T-helper 1 cell treated with Interleukin-12 subunit alpha and Interleukin-12 subunit beta and Interleukin-4 antibody, amounts not matched to agents 30 μg/mL and 1 μg/mL, for 36 hours (primary cell): ENCODE results near the gene SPSB2.
A peak's percentile ranks its signal among the peaks of the same experiment; 100 is the strongest.

Source experiments
- H3K27ac Mint-ChIP-seq: one replicate; pipeline ENCODE4 v1.8.0; 2021; ENCODE audit warnings: mild to moderate bottlenecking, mixed read lengths
- H3K27me3 Mint-ChIP-seq: one replicate; pipeline ENCODE4 v1.8.0; 2021; ENCODE audit warnings: low read depth, mixed read lengths
- H3K36me3 Mint-ChIP-seq: one replicate; pipeline ENCODE4 v1.8.0; 2021; ENCODE audit warnings: low read depth, mixed read lengths
- H3K4me1 Mint-ChIP-seq: one replicate; pipeline ENCODE4 v1.8.0; 2021; ENCODE audit warnings: low read depth, mixed read lengths
- H3K4me3 Mint-ChIP-seq: one replicate; pipeline ENCODE4 v1.8.0; 2021; ENCODE audit warnings: mild to moderate bottlenecking, moderate library complexity, mixed read lengths
- H3K9me3 Mint-ChIP-seq: one replicate; pipeline ENCODE4 v1.8.0; 2021; ENCODE audit warnings: mixed read lengths

Gene SPSB2

GRCh38 chr12:6852651-6853354, 20.3 kb downstream of the SPSB2 start:
- H3K27ac Mint-ChIP-seq, result peak overlapping the region; percentile 99
- no peaks in the 10 kb centered on the region for H3K27me3 Mint-ChIP-seq
- H3K9me3 Mint-ChIP-seq, result no peaks in the 10 kb centered on the region
- H3K4me3 Mint-ChIP-seq, result peak overlapping the region; percentile 89
- peaks cover 34% of the 10 kb centered on the region for H3K36me3 Mint-ChIP-seq
- peaks cover 42% of the 10 kb centered on the region for H3K4me1 Mint-ChIP-seq

GRCh38 chr12:6851921-6852650, 21.0 kb downstream of the SPSB2 start, which contains the start of gene USP5:
Gene USP5, plus strand, starts transcription at chr12:6852150. Its CDS starts 30 bp downstream, at chr12:6852180.
- Mint-ChIP-seq H3K27me3 (no peaks in the 10 kb centered on the region), H3K4me3 (peak within 1 kb of the TSS; percentile 89), H3K9me3 (no peaks in the 10 kb centered on the region), H3K36me3 (peaks cover 31% of the 10 kb centered on the region), H3K27ac (peak within 1 kb of the TSS; percentile 99), H3K4me1 (peaks cover 42% of the 10 kb centered on the region)

- Mint-ChIP-seq H3K9me3 (no peaks in the 10 kb centered on the region), H3K36me3 (peaks cover 34% of the 10 kb centered on the region), H3K4me3 (peak within 1 kb of the TSS; percentile 89), H3K4me1 (peaks cover 42% of the 10 kb centered on the region), H3K27ac (peak within 1 kb of the TSS; percentile 99), H3K27me3 (no peaks in the 10 kb centered on the region)
Observed at GRCh38 chr12:6851153-6851920, 21.8 kb downstream of the SPSB2 start, which contains the start of gene CDCA3. Gene CDCA3, minus strand, starts transcription at chr12:6851286. Its CDS starts 334 bp downstream, at chr12:6850952.

- peaks cover 33% of the 10 kb centered on the region for H3K36me3 Mint-ChIP-seq
- no peaks in the 10 kb centered on the region for H3K27me3 Mint-ChIP-seq
- peak overlapping the region; percentile 89 for H3K4me3 Mint-ChIP-seq
Observed at GRCh38 chr12:6850796-6851152, 22.3 kb downstream of the SPSB2 start.

GRCh38 chr12:6849976-6850560, 23.0 kb downstream of the SPSB2 start:
- H3K36me3 Mint-ChIP-seq, result peaks cover 31% of the 10 kb centered on the region
- H3K9me3 Mint-ChIP-seq, result no peaks in the 10 kb centered on the region
- H3K27ac Mint-ChIP-seq, result peak overlapping the region; percentile 52
- H3K4me3 Mint-ChIP-seq, result peak overlapping the region; percentile 89
- H3K27me3 Mint-ChIP-seq, result no peaks in the 10 kb centered on the region
- peaks cover 41% of the 10 kb centered on the region for H3K4me1 Mint-ChIP-seq

More at GRCh38 chr12:6850796-6851152, 22.3 kb downstream of the SPSB2 start:
- no peaks in the 10 kb centered on the region for H3K9me3 Mint-ChIP-seq
- peak overlapping the region; percentile 99 for H3K27ac Mint-ChIP-seq
- peaks cover 41% of the 10 kb centered on the region for H3K4me1 Mint-ChIP-seq

- H3K9me3 Mint-ChIP-seq, result no peaks in the 10 kb centered on the region
- H3K27me3 Mint-ChIP-seq, result no peaks in the 10 kb centered on the region
- H3K36me3 Mint-ChIP-seq, result peaks cover 35% of the 10 kb centered on the region
- H3K4me1 Mint-ChIP-seq, result peaks cover 39% of the 10 kb centered on the region
- peak overlapping the region; percentile 89 for H3K4me3 Mint-ChIP-seq
- H3K27ac Mint-ChIP-seq, result peak overlapping the region; percentile 38
Observed at GRCh38 chr12:6849427-6849826, 23.7 kb downstream of the SPSB2 start.

GRCh38 chr12:6847676-6848075, 25.4 kb downstream of the SPSB2 start:
- peak overlapping the region; percentile 18 for H3K4me3 Mint-ChIP-seq
- peaks cover 30% of the 10 kb centered on the region for H3K36me3 Mint-ChIP-seq

GRCh38 chr12:6846316-6846869, 26.7 kb downstream of the SPSB2 start:
- Mint-ChIP-seq H3K4me1 (peaks cover 25% of the 10 kb centered on the region), H3K9me3 (no peaks in the 10 kb centered on the region), H3K27ac (no peak overlapping the region), H3K27me3 (no peaks in the 10 kb centered on the region), H3K36me3 (peaks cover 30% of the 10 kb centered on the region), H3K4me3 (no peak overlapping the region)

More at GRCh38 chr12:6847676-6848075, 25.4 kb downstream of the SPSB2 start:
- H3K27ac Mint-ChIP-seq, result no peak overlapping the region
- H3K4me1 Mint-ChIP-seq, result peaks cover 25% of the 10 kb centered on the region
- no peaks in the 10 kb centered on the region for H3K27me3 Mint-ChIP-seq
- no peaks in the 10 kb centered on the region for H3K9me3 Mint-ChIP-seq

- no peak overlapping the region for H3K27ac Mint-ChIP-seq
- peaks cover 26% of the 10 kb centered on the region for H3K36me3 Mint-ChIP-seq
- H3K9me3 Mint-ChIP-seq, result no peaks in the 10 kb centered on the region
- peaks cover 20% of the 10 kb centered on the region for H3K4me1 Mint-ChIP-seq
- no peak overlapping the region for H3K4me3 Mint-ChIP-seq
- H3K27me3 Mint-ChIP-seq, result no peaks in the 10 kb centered on the region
Observed at GRCh38 chr12:6845395-6845794, 27.7 kb downstream of the SPSB2 start.

- no peak overlapping the region for H3K27ac Mint-ChIP-seq
- H3K27me3 Mint-ChIP-seq, result no peaks in the 10 kb centered on the region
- H3K4me1 Mint-ChIP-seq, result peaks cover 2% of the 10 kb centered on the region
Observed at GRCh38 chr12:6843118-6843902, 29.8 kb downstream of the SPSB2 start.

GRCh38 chr12:6842075-6842474, 31.0 kb downstream of the SPSB2 start:
- Mint-ChIP-seq H3K4me3 (no peak overlapping the region), H3K27me3 (no peaks in the 10 kb centered on the region), H3K4me1 (no peaks in the 10 kb centered on the region), H3K27ac (no peak overlapping the region), H3K36me3 (peaks cover 10% of the 10 kb centered on the region), H3K9me3 (no peaks in the 10 kb centered on the region)

More at GRCh38 chr12:6843118-6843902, 29.8 kb downstream of the SPSB2 start:
- Mint-ChIP-seq H3K4me3 (no peak overlapping the region), H3K36me3 (peaks cover 15% of the 10 kb centered on the region), H3K9me3 (no peaks in the 10 kb centered on the region)

GRCh38 chr12:6840761-6841515, 32.2 kb downstream of the SPSB2 start, which contains the start of gene GNB3:
Gene GNB3, plus strand, starts transcription at chr12:6840925. Its CDS starts 363 bp downstream, at chr12:6841288.
- H3K27me3 Mint-ChIP-seq, result no peaks in the 10 kb centered on the region
- no peak within 1 kb of the TSS for H3K27ac Mint-ChIP-seq
- no peaks in the 10 kb centered on the region for H3K9me3 Mint-ChIP-seq
- no peak within 1 kb of the TSS for H3K4me3 Mint-ChIP-seq
- H3K36me3 Mint-ChIP-seq, result peaks cover 5% of the 10 kb centered on the region
- H3K4me1 Mint-ChIP-seq, result no peaks in the 10 kb centered on the region

GRCh38 chr12:6840330-6840729, 32.8 kb downstream of the SPSB2 start:
- Mint-ChIP-seq H3K27ac (no peak overlapping the region), H3K36me3 (peaks cover 5% of the 10 kb centered on the region), H3K9me3 (no peaks in the 10 kb centered on the region), H3K27me3 (no peaks in the 10 kb centered on the region), H3K4me1 (peaks cover 2% of the 10 kb centered on the region), H3K4me3 (no peak overlapping the region)
